CD14-positive monocyte (primary cell): Measurements from ENCODE around the gene IQSEC3. TPM values are rescaled to one million over a fixed set of nuclear protein-coding genes. Genes with fewer than 3 reads are reported as not detected.

Experiments
- DNase-seq, 3 donors: peaks; one replicate each; pipeline ENCODE4 v3.0.0-alpha.2; 2011 to 2022
- H2AFZ ChIP-seq: 2 replicates; pipeline ENCODE4 v1.6.0; 2012; ENCODE audit warnings: mild to moderate bottlenecking, low read depth, low read length, inconsistent platforms; ENCODE audit not compliant: insufficient read depth, poor library complexity, severe bottlenecking
- H3K27ac ChIP-seq, 2 donors: 1 replicate in 1 of 2; 2 replicates in 1 of 2; pipeline ENCODE4 v1.5.1; 2012 to 2013; ENCODE audit warnings: low read length in 2 of 2, control low read depth in 1 of 2, inconsistent platforms in 1 of 2, low read depth in 1 of 2, mild to moderate bottlenecking in 1 of 2
- H3K27me3 ChIP-seq, 2 donors: one replicate each; pipeline versions ENCODE4 v1.6.0 to v1.6.1; 2011 to 2013; ENCODE audit warnings: low read length in 2 of 2; ENCODE audit not compliant: control insufficient read depth in 2 of 2, insufficient read depth in 2 of 2
- H3K36me3 ChIP-seq, 2 donors: replicated peaks in 1 of 2; 1 replicate in 1 of 2; 2 replicates in 1 of 2; pipeline versions ENCODE4 v1.5.1 to v1.6.1; 2012 to 2013; ENCODE audit warnings: low read length in 2 of 2, control low read depth in 1 of 2, inconsistent platforms in 1 of 2, mild to moderate bottlenecking in 1 of 2; ENCODE audit not compliant: insufficient read depth in 2 of 2, control insufficient read depth in 1 of 2
- H3K4me1 ChIP-seq, 2 donors: 1 replicate in 1 of 2; 2 replicates in 1 of 2; pipeline versions ENCODE4 v1.5.1 to v1.6.1; 2012 to 2013; ENCODE audit warnings: low read length in 2 of 2, control low read depth in 1 of 2, inconsistent platforms in 1 of 2, mild to moderate bottlenecking in 1 of 2, moderate library complexity in 1 of 2; ENCODE audit not compliant: insufficient read depth in 2 of 2, control insufficient read depth in 1 of 2
- H3K4me2 ChIP-seq: replicated peaks from 2 replicates; pipeline ENCODE3; 2012; ENCODE audit warnings: low read length, moderate library complexity, mild to moderate bottlenecking; ENCODE audit not compliant: poor library complexity, severe bottlenecking; ENCODE audit errors: extremely low read depth
- H3K4me3 ChIP-seq, 3 experiments: fragments of 200-600 bp in 1 of 3; sonication (generic) in 1 of 3; replicated peaks in 1 of 3; 1 replicate in 2 of 3; 2 replicates in 1 of 3; pipeline ENCODE4 v1.5.1; 2011 to 2013; ENCODE audit warnings: low read length in 3 of 3, mild to moderate bottlenecking in 3 of 3, control low read depth in 2 of 3, low read depth in 2 of 3, inconsistent platforms in 1 of 3, moderate library complexity in 1 of 3
- H3K79me2 ChIP-seq: 2 replicates; pipeline ENCODE4 v1.6.0; 2012; ENCODE audit warnings: mild to moderate bottlenecking, control low read depth, inconsistent platforms, low read length, moderate library complexity; ENCODE audit not compliant: insufficient read depth
- H3K9ac ChIP-seq: 2 replicates; pipeline ENCODE4 v1.6.0; 2017; ENCODE audit warnings: low read length, mild to moderate bottlenecking; ENCODE audit not compliant: insufficient read depth, poor library complexity, severe bottlenecking
- H3K9me3 ChIP-seq, 2 donors: replicated peaks in 1 of 2; 1 replicate in 1 of 2; 2 replicates in 1 of 2; pipeline versions ENCODE4 v1.5.1 to v1.6.1; 2012 to 2013; ENCODE audit warnings: low read length in 2 of 2, control low read depth in 1 of 2; ENCODE audit not compliant: control insufficient read depth in 1 of 2, insufficient read depth in 1 of 2
- H4K20me1 ChIP-seq: 2 replicates; pipeline ENCODE4 v1.6.0; 2012; ENCODE audit warnings: mild to moderate bottlenecking, low read length, control low read depth, moderate library complexity; ENCODE audit not compliant: insufficient read depth
- H3K27ac Mint-ChIP-seq, 7 donors: one replicate each; pipeline ENCODE4 v1.8.0; 2020; ENCODE audit warnings: mild to moderate bottlenecking in 7 of 7, mixed read lengths in 7 of 7, moderate library complexity in 6 of 7, inconsistent platforms in 2 of 7
- H3K27me3 Mint-ChIP-seq, 3 donors: one replicate each; pipeline ENCODE4 v1.8.0; 2021 to 2022; ENCODE audit warnings: low read depth in 3 of 3, mild to moderate bottlenecking in 3 of 3, mixed read lengths in 3 of 3, moderate library complexity in 3 of 3, inconsistent platforms in 1 of 3
- H3K36me3 Mint-ChIP-seq, 2 donors: one replicate each; pipeline ENCODE4 v1.8.0; 2020; ENCODE audit warnings: mixed read lengths in 2 of 2, inconsistent platforms in 1 of 2, mild to moderate bottlenecking in 1 of 2
- H3K4me1 Mint-ChIP-seq: one replicate; pipeline ENCODE4 v1.8.0; 2020; ENCODE audit warnings: mild to moderate bottlenecking, mixed read lengths
- H3K4me3 Mint-ChIP-seq, 2 donors: one replicate each; pipeline ENCODE4 v1.8.0; 2020; ENCODE audit warnings: mild to moderate bottlenecking in 2 of 2, mixed read lengths in 2 of 2, moderate library complexity in 1 of 2
- H3K9me3 Mint-ChIP-seq, 7 donors: one replicate each; pipeline ENCODE4 v1.8.0; 2020 to 2022; ENCODE audit warnings: mixed read lengths in 7 of 7, mild to moderate bottlenecking in 6 of 7, moderate library complexity in 6 of 7, inconsistent platforms in 2 of 7
- WGBS: methylation state at CpG from one replicate; pipeline ENCODE4 v1.1.5; 2013; ENCODE audit warnings: missing lambda C conversion rate; ENCODE audit not compliant: insufficient coverage; 5-methylcytosine and 5-hydroxymethylcytosine counted together
- intact Hi-C, 2 donors: fragments of 100-400 bp; cut with micrococcal nuclease; formaldehyde crosslinking; loops; one replicate each; pipeline versions ENCODE4 v1.15.0 to v1.15.1; 2023
- polyA plus RNA-seq, 3 donors: library from polyadenylated mRNA; depleted of rRNA in 1 of 3; unstranded in 2 of 3; stranded (reverse) in 1 of 3; fragments of 300-500 nt in 2 of 3; fragments of >200 nt in 1 of 3; fragmentation: Illumina TruSeq in 2 of 3; gene quantifications; 1 replicate in 2 of 3; 2 replicates in 1 of 3; pipeline ENCODE4 v1.2.3, GENCODE V29; 2012 to 2021
- TF ChIP-seq, protein P1 (sequence below): fragments of 200-600 bp; IDR thresholded peaks from one replicate; pipeline ENCODE4 v1.8.0; 2022; ENCODE audit warnings: antibody characterized with exemption, mild to moderate bottlenecking

Gene IQSEC3
- polyA plus RNA-seq, 3 donors: not detected

DNA sequence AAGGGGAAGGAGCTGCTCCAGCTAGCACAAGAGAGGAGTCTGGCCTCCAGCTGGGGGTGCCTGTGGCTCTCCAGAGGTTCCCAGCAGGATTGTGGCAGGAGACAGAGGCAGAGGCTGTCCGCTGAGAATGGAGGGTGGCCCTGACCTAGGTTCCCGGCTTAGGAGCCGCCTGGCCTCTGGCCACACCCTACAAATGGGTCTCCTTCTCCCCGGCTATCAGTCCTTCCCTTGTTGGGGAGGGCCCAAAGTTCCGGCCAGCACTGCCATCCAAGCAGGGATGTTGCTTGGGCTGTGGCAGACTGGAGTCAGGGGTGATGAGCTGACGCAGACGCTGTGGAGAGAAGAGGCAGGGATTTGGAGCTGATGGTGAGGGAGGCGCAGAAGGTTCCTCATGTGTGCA is 124.3 kb downstream of the IQSEC3 start:
- H3K4me3 Mint-ChIP-seq: no peak overlapping the region
- Histone ChIP-seq H3K4me1 (peaks cover 9 to 16% of the 10 kb centered on the region in 2 donors), H4K20me1 (no peaks in the 10 kb centered on the region), H3K79me2 (no peaks in the 10 kb centered on the region), H3K4me2 (no peak overlapping the region), H3K9me3 (no peaks in the 10 kb centered on the region), H3K9ac (no peak overlapping the region), H3K27ac (no peak overlapping the region), H3K36me3 (no peaks in the 10 kb centered on the region), H3K27me3 (peaks cover 0 to 5% of the 10 kb centered on the region in 2 donors), H3K4me3 (no peak overlapping the region), H2AFZ (no peak overlapping the region)
- TF ChIP-seq, protein P1, sequence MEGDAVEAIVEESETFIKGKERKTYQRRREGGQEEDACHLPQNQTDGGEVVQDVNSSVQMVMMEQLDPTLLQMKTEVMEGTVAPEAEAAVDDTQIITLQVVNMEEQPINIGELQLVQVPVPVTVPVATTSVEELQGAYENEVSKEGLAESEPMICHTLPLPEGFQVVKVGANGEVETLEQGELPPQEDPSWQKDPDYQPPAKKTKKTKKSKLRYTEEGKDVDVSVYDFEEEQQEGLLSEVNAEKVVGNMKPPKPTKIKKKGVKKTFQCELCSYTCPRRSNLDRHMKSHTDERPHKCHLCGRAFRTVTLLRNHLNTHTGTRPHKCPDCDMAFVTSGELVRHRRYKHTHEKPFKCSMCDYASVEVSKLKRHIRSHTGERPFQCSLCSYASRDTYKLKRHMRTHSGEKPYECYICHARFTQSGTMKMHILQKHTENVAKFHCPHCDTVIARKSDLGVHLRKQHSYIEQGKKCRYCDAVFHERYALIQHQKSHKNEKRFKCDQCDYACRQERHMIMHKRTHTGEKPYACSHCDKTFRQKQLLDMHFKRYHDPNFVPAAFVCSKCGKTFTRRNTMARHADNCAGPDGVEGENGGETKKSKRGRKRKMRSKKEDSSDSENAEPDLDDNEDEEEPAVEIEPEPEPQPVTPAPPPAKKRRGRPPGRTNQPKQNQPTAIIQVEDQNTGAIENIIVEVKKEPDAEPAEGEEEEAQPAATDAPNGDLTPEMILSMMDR: no peak
- peaks cover 3 to 8% (median 7%) of the 10 kb centered on the region in 7 donors for H3K9me3 Mint-ChIP-seq
- DNase-seq: no peak
- peaks cover 22 to 36% (median 35%) of the 10 kb centered on the region in 3 donors for H3K27me3 Mint-ChIP-seq
- WGBS: 94% methylated on average over 8 of the region's 8 CpGs
- peaks cover 11% of the 10 kb centered on the region for H3K4me1 Mint-ChIP-seq
- H3K36me3 Mint-ChIP-seq: peaks cover 0 to 2% of the 10 kb centered on the region in 2 donors
- no peak overlapping the region for H3K27ac Mint-ChIP-seq
- intact Hi-C loops: no loop called here

DNA sequence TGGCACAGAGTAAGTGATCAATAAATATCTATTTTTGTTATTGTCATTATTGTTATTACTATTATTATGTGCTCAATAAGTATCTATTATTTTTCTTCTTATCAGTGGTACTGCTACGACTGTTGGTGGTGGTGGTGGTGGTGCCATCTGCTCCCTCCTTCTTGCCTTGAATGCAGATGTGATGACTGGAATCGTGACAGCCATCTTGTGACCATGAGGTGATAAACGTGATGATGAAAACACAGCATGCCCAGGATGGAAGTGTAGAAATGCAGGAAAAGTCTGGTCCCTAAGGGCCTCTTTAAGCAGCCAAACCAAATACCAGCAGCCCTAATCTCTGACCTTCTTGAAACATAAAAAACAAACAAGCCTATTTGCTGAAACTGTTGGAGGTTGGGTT is 125.0 kb downstream of the IQSEC3 start:
- Histone ChIP-seq H3K36me3 (no peaks in the 10 kb centered on the region), H3K79me2 (no peaks in the 10 kb centered on the region), H3K9me3 (no peaks in the 10 kb centered on the region), H4K20me1 (no peaks in the 10 kb centered on the region), H3K4me1 (peaks cover 9 to 16% of the 10 kb centered on the region in 2 donors), H3K4me2 (no peak overlapping the region), H3K4me3 (no peak overlapping the region), H2AFZ (no peak overlapping the region), H3K27me3 (peaks cover 0 to 5% of the 10 kb centered on the region in 2 donors), H3K27ac (no peak overlapping the region), H3K9ac (no peak overlapping the region)
- TF ChIP-seq, protein P1: no peak
- Mint-ChIP-seq H3K4me1 (peaks cover 11% of the 10 kb centered on the region), H3K4me3 (no peak overlapping the region), H3K27ac (no peak overlapping the region), H3K9me3 (peaks cover 3 to 8% (median 7%) of the 10 kb centered on the region in 7 donors), H3K27me3 (peaks cover 22 to 38% (median 34%) of the 10 kb centered on the region in 3 donors), H3K36me3 (peaks cover 0 to 2% of the 10 kb centered on the region in 2 donors)
- DNase-seq: no peak
- intact Hi-C loops: no loop called here
- no CpG with 5 or more reads among the region's 3 CpGs for WGBS
